Stimulated activated CD4-positive, alpha-beta T cell treated with anti-CD3 and anti-CD28 coated beads, TNF-alpha, amount 100 ng/mL, for 4 hours (primary cell): ENCODE measurements around the gene EFCAB3.
"Not testable (repeated sequence)": the region's sequence is repeated elsewhere in the genome, so short reads cannot be mapped to it uniquely, and the experiment has no call there.

ENCODE experiments used
- DNase-seq, 3 experiments: peaks; one replicate each; pipeline ENCODE4 v3.0.0-alpha.2; 2020; ENCODE audit warnings: low read depth in 3 of 3

The EFCAB3 gene

DNA sequence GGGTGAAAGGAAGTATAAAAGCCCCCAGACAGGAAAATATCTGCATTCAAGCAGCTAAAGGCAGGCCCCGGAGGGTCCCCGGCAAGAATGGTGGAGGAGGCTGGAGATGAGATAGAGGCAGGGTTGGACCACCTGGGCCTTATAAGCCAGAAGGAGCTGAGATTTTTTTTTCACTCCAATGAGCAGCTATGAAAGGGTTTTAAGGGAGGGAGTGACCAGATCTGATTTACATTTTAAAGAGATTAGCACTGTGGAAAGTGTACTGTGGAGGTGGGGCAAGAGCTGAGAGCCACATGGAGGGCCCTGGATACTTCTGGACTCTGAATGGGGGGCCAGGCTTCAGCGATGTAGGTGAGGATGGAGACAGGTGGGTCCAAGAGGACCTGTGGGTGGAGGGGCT lies 84.1 kb downstream of the EFCAB3 start:
- DNase-seq = not testable (repeated sequence)

DNA sequence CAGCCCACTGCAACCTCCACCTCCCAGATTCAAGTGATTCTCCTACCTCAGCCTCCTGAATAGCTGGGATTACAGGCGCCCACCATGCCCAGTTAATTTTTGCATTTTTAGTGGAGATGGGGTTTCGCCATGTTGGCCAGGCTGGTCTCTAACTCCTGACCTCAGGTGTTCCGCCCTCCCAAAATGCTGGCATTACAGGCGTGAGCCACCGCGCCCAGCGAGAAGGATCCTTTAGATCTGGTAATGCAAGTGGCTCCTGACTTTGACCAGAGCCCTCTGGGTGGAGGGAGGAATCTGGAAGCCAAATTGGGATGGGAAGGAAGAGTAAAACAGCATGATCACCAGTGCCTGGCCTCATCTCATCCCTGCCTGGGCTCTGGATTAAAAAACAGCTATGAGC lies 84.9 kb downstream of the EFCAB3 start:
- not testable (repeated sequence) for DNase-seq
